Measurements from ENCODE around the gene RAD51B. TPM values are rescaled to one million over a fixed set of nuclear protein-coding genes. Genes with fewer than 3 reads are reported as not detected.

Gene RAD51B
- total RNA-seq, 1 experiment from 2014 or later: 23.3 TPM

DNA sequence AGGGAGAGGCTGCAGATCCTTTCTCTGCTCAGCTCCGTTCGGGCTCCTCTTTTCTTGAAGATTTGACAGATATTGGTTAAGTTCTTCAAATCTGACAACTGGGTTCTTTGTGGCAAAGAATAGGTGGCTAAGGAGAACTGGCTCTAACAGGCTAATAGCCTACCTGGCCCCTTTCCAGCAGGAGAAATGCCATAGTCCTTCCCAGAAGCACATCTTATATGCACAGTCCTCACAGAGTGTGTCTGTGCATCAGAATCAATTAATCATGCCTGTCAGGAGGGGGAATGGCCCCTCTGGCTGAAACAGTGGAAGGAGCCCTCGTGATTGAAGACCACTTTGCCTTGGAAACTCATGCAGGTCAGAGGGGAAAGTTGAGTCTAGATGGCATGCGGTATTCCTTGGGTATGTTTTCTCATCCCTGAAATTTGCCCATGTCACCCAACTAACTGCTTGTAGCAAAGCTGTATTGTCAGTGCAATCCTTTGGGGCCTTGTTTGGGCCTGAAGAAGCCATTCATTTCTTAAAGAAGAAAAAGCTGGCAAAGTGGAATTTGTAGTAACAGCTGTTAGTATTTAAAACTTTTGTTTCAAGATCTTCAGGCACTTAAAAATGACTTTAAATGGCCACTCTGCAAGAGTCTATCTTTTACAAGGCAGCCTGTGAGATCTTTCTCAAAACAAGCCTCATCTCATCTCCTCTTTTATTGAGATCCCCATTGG lies 721.8 kb downstream of the RAD51B start:
- Histone ChIP-seq H3K27me3 (replicated peaks; ENCODE audit: insufficient read depth, low read depth, low read length, poor library complexity) (no peaks in the 10 kb centered on the region), H3K4me1 (ENCODE audit: insufficient read depth, low read length, poor library complexity, severe bottlenecking) (peaks cover 14% of the 10 kb centered on the region), H3K9me3 (ENCODE audit: low read depth, low read length, poor library complexity, severe bottlenecking) (no peaks in the 10 kb centered on the region), H3K4me3 (ENCODE audit: low read depth, low read length, poor library complexity, severe bottlenecking) (no peak overlapping the region), H3K27ac (ENCODE audit: low read depth, low read length, poor library complexity, severe bottlenecking) (peak overlapping the region; percentile 34), H3K36me3 (ENCODE audit: insufficient read depth, low read length, poor library complexity, severe bottlenecking) (no peaks in the 10 kb centered on the region)
- intact Hi-C loops (cut with micrococcal nuclease; ENCODE audit: unreplicated experiment): no loop called here
- DNase-seq (ENCODE audit: low spot score): peak; percentile 28
- no TSS peak for BruUV-seq (replicated peaks)
- ChIA-PET CTCF (no interaction called here), POLR2A (ENCODE audit: low non-redundant PET) (interaction anchor here (0.5 kb wide), 1 partner anchor 147 kb away, joined by 9 read pairs; no protein-coding TSS in a partner anchor)
- TF ChIP-seq, protein P1, sequence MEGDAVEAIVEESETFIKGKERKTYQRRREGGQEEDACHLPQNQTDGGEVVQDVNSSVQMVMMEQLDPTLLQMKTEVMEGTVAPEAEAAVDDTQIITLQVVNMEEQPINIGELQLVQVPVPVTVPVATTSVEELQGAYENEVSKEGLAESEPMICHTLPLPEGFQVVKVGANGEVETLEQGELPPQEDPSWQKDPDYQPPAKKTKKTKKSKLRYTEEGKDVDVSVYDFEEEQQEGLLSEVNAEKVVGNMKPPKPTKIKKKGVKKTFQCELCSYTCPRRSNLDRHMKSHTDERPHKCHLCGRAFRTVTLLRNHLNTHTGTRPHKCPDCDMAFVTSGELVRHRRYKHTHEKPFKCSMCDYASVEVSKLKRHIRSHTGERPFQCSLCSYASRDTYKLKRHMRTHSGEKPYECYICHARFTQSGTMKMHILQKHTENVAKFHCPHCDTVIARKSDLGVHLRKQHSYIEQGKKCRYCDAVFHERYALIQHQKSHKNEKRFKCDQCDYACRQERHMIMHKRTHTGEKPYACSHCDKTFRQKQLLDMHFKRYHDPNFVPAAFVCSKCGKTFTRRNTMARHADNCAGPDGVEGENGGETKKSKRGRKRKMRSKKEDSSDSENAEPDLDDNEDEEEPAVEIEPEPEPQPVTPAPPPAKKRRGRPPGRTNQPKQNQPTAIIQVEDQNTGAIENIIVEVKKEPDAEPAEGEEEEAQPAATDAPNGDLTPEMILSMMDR (conservative IDR thresholded peaks at IDR 0.05; ENCODE audit: low read depth, low read length): no peak
- TF ChIP-seq EZH2 (IDR thresholded peaks at IDR 0.05; ENCODE audit: borderline replicate concordance, low read depth, low read length, poor library complexity, severe bottlenecking): no peak

DNA sequence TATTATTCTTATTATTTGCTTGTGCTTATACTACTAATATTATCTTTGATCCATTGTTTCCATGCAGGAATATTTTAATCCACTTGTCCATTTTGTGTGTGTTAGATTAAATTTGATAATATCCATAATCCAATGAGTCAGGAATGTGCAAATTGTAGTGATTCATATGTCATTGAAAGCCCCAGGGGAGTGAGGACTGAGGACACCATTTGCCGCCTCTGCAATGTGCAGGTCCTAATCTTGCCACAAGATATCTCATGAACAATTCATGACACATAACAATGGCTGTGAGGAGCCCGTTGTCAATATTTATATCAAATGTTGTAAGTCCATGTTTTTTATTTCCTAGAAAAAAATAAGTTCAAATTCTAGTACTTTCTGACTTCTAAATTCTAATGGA lies 722.8 kb downstream of the RAD51B start:
- Histone ChIP-seq H3K27ac (ENCODE audit: low read depth, low read length, poor library complexity, severe bottlenecking) (no peak overlapping the region), H3K27me3 (replicated peaks; ENCODE audit: insufficient read depth, low read depth, low read length, poor library complexity) (no peaks in the 10 kb centered on the region), H3K36me3 (ENCODE audit: insufficient read depth, low read length, poor library complexity, severe bottlenecking) (no peaks in the 10 kb centered on the region), H3K9me3 (ENCODE audit: low read depth, low read length, poor library complexity, severe bottlenecking) (no peaks in the 10 kb centered on the region), H3K4me3 (ENCODE audit: low read depth, low read length, poor library complexity, severe bottlenecking) (no peak overlapping the region), H3K4me1 (ENCODE audit: insufficient read depth, low read length, poor library complexity, severe bottlenecking) (peaks cover 20% of the 10 kb centered on the region)
- DNase-seq (ENCODE audit: low spot score): peak; percentile 58
- ChIA-PET POLR2A (ENCODE audit: low non-redundant PET) (no interaction called here), CTCF (no interaction called here)
- no peak for TF ChIP-seq EZH2 (IDR thresholded peaks at IDR 0.05; ENCODE audit: borderline replicate concordance, low read depth, low read length, poor library complexity, severe bottlenecking)
- TF ChIP-seq, protein P1 (conservative IDR thresholded peaks at IDR 0.05; ENCODE audit: low read depth, low read length): no peak
- intact Hi-C loops (cut with micrococcal nuclease; ENCODE audit: unreplicated experiment): no loop called here
- no TSS peak for BruUV-seq (replicated peaks)

DNA sequence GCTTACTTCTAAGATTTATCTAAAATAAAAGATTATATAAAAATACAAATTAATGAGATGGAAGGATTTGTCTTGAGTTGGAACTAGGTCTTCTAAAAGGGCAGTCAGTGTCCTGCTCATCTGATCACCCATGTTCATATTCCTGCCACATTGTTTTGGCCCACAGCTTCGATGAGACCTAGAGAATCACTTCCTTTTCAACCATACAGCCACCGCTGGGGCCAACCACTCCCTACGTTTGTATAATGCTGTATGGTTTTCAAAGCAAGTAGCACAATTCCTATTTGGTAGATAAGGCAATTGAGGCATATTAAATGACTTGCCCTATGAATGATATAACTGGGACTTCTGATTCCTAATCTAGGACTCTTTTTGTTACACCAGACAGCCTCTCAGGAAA lies 723.9 kb downstream of the RAD51B start:
- intact Hi-C loops (cut with micrococcal nuclease; ENCODE audit: unreplicated experiment): no loop called here
- peaks cover 31% of the 10 kb centered on the region for H3K4me1 ChIP-seq (ENCODE audit: insufficient read depth, low read length, poor library complexity, severe bottlenecking)
- H3K27ac ChIP-seq (ENCODE audit: low read depth, low read length, poor library complexity, severe bottlenecking): no peak overlapping the region
- ChIA-PET POLR2A (ENCODE audit: low non-redundant PET) (no interaction called here), CTCF (no interaction called here)
- TF ChIP-seq, protein P1 (conservative IDR thresholded peaks at IDR 0.05; ENCODE audit: low read depth, low read length): no peak
- no peak for TF ChIP-seq EZH2 (IDR thresholded peaks at IDR 0.05; ENCODE audit: borderline replicate concordance, low read depth, low read length, poor library complexity, severe bottlenecking)
- H3K27me3 ChIP-seq (replicated peaks; ENCODE audit: insufficient read depth, low read depth, low read length, poor library complexity): no peaks in the 10 kb centered on the region
- BruUV-seq (replicated peaks): no TSS peak
- no peak for DNase-seq (ENCODE audit: low spot score)
- no peak overlapping the region for H3K4me3 ChIP-seq (ENCODE audit: low read depth, low read length, poor library complexity, severe bottlenecking)
- no peaks in the 10 kb centered on the region for H3K36me3 ChIP-seq (ENCODE audit: insufficient read depth, low read length, poor library complexity, severe bottlenecking)
- H3K9me3 ChIP-seq (ENCODE audit: low read depth, low read length, poor library complexity, severe bottlenecking): no peaks in the 10 kb centered on the region

Data from A673 (cell line).